HG02798 (cell line): ENCODE data around the gene MRPL28.
"Not testable (repeated sequence)": the region's sequence is repeated elsewhere in the genome, so short reads cannot be mapped to it uniquely, and the experiment has no call there.

Experiments
- ATAC-seq: cut with Tn5 transposase; IDR thresholded peaks from one replicate; pipeline ENCODE4 v1.9.1; 2021; ENCODE audit warnings: mild to moderate bottlenecking; ENCODE audit not compliant: unreplicated experiment, poor library complexity

MRPL28 gene

GRCh38 chr16:345772-346171 is 24.6 kb downstream of the MRPL28 start:
- ATAC-seq = no peak

GRCh38 chr16:342455-343213 is 27.7 kb downstream of the MRPL28 start:
- ATAC-seq = no peak

DNA sequence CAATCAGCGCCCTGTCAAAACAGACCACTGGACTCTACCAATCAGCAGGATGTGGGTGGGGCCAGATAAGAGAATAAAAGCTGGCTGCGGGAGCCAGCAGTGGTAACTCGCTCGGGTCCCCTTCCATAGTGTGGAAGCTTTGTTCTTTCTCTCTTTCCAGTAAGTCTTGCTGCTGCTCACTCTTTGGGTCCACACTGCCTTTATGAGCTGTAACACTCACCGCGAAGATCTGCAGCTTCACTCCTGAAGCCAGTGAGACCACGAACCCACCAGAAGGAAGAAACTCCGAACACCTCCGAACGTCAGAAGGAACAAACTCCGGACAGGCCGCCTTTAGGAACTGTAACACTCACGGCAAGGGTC is 28.4 kb downstream of the MRPL28 start:
- not testable (repeated sequence) for ATAC-seq

- ATAC-seq = not testable (repeated sequence)
Observed at GRCh38 chr16:341095-341973, 29.0 kb downstream of the MRPL28 start.

DNA sequence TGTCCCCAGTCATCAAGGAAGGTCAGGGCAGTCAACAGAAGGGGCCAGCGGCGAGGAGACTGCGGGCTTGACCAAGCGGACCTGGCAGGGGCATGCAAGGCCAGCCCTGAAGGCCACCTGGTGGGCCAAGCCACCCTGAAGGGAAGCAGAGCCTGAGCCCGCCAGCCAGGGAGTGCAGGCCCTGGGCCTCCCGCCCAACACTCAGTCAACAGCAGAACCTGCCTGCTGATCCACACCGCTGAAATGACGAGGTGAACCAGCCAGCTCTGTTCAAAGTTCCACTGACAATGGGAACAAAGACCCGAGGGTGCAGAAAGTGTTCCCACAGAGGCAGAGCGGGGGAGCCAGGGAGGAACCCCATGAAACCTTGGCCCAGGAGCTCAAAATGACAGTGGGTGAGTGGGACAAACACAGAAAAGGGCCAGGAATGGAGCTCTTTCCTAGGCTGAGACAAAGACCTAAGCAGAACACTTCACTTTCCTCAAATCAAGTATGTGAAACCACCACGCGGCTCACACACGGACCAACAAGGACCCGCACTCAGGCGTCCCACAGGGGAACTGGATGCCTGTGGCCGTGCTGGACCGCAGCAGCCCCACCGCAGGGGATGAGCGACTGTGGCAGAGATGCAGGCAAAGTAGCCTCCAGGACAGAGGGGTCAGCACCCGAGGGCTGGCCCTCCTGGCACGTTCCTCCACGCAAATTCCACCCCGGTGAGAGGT is 29.8 kb downstream of the MRPL28 start:
- no peak for ATAC-seq

DNA sequence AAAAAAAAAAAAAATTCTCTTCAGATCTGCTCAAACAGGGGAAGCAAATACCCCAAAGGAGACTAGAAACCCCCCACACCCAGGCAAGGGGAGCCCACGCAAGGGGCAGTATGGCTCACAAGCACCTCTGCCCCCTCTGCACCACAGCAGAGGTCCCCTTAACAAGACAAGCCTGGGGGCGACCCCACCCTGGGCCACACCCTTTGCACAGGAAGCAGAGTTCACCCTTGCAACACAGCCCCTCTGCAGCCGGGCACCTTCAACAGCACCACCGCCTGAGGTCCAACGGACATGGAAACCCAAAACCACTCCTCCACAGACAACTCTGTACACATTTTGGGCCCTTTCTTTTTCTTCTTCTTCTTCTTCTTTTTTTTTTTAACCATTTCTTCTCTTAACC is 30.7 kb downstream of the MRPL28 start:
- ATAC-seq = no peak

- ATAC-seq = no peak
Observed at GRCh38 chr16:337975-338575, 32.3 kb downstream of the MRPL28 start.

GRCh38 chr16:337437-337836 is 32.9 kb downstream of the MRPL28 start:
- no peak for ATAC-seq

- ATAC-seq = no peak
Observed at GRCh38 chr16:336269-336668, 34.1 kb downstream of the MRPL28 start.

DNA sequence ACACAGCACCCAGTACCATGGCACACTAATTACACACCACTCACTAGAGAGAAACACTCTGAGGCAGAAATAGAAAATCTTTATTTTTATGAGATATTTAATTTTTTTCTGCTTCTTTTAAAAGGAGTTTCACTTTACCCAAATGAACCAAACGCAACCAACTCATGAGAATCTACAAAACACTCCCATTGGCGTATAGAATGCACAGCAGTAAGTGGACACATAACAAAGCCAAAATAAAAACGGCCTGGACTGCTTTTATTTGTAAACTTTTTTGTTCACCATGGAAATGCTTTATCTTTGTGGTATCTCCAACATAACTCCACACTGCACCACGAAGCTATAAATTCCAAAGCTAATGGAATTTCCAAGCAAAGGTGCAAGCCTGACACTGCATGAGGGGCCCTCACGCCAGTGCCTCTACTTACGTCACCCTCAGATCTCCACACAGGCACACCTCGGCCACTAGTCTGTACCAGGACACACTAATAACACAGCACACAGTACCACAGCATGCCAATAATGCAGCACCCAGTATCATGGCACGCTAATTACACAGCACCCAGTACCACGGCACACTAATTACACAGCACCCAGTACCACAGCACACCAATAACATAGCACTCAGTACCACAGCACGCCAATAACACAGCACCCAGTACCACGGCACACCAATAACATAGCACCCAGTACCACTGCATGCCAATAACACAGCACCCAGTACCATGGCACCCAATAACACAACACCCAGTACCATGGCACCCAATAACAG is 35.3 kb downstream of the MRPL28 start:
- not testable (repeated sequence) for ATAC-seq

DNA sequence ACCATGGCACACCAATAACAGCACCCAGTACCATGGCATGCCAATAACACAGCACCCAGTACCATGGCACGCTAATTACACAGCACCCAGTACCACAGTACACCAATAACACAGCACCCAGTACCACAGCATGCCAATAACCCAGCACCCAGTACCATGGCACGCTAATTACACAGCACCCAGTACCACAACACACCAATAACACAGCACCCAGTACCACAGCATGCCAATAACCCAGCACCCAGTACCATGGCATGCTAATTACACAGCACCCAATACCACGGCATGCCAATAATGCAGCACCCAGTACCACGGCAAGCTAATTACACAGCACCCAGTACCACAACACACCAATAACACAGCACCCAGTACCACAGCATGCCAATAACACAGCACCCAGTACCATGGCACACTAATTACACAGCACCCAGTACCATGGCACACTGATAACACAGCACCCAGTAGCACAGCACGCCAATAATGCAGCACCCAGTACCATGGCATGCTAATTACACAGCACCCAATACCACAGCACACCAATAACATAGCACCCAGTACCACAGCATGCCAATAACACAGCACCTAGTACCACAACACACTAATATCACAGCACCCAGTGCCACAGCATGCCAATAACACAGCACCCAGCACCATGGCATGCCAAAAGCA is 36.0 kb downstream of the MRPL28 start:
- ATAC-seq = not testable (repeated sequence)

DNA sequence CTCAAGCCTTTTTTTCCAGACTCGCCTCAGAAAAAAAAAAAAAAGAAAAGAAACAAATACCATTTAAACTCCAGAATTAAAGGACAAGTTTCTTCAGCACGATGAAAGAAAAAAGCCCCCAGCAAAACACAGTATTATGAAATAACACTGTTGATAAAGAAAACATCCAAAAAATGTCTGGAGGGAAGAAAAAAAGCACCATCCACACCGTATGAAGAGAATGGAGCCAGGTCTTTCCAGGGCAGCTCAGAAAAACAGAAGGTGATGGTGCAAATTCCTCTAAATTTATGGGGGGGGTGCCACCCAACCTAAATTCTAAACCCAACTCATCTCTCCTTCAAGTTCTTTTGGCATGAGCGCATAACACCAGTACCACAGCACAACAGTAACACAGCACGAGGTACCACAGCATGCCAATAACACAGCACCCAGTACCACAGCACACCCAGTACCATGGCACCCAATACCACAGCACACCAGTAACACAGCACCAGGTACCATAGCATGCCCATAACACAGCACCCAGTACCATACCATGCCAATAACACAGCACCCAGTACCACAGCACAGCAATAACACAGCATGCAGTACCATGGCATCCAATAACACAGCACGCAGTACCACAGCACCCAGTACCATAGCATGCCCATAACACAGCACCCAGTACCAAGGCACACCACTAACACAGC is 36.8 kb downstream of the MRPL28 start:
- no peak for ATAC-seq

DNA sequence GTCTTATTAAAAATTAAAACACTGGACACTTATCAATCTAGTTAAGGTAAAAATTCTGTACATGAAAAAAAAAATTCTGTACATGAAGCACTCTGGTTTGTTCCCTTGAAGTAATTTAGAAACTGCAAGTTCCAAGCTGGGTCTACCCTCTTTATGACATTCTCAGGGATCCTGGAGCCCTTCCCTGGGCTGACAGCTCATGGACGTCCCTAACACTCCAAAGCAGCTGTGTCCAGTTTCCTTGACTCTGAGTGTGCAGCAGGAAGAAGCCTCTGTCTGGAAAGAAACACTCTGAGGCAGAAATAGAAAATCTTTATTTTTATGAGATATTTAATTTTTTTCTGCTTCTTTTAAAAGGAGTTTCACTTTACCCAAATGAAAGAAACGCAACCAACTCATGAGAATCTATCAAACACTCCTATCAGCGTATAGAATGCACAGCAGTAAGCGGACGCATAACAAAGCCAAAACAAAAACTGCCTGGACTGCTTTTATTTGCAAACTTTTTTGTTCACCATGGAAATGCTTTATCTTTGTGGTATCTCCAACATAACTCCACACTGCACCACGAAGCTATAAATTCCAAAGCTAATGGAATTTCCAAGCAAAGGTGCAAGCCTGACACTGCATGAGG is 39.0 kb downstream of the MRPL28 start:
- not testable (repeated sequence) for ATAC-seq

DNA sequence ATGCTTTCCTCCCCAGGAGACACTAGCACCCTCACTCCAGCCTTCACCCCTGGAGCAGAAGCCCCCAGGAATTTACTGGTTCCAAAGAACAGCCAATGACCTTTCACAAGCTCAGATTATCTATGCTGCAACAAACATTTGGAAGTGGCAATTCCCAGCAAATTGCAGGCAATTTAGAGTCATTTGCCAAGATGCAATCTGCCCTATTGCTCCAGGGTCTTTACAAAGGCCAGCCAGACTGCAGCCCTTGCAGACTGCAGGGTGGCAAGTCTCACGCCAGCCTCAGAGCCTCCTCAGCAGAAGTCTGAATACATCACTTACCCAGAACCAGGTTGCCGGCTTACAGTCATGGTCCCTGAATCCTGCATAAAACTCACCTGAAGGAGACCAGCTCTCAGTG is 39.6 kb downstream of the MRPL28 start:
- ATAC-seq = no peak

GRCh38 chr16:325375-326145 is 44.8 kb downstream of the MRPL28 start:
- ATAC-seq = no peak

DNA sequence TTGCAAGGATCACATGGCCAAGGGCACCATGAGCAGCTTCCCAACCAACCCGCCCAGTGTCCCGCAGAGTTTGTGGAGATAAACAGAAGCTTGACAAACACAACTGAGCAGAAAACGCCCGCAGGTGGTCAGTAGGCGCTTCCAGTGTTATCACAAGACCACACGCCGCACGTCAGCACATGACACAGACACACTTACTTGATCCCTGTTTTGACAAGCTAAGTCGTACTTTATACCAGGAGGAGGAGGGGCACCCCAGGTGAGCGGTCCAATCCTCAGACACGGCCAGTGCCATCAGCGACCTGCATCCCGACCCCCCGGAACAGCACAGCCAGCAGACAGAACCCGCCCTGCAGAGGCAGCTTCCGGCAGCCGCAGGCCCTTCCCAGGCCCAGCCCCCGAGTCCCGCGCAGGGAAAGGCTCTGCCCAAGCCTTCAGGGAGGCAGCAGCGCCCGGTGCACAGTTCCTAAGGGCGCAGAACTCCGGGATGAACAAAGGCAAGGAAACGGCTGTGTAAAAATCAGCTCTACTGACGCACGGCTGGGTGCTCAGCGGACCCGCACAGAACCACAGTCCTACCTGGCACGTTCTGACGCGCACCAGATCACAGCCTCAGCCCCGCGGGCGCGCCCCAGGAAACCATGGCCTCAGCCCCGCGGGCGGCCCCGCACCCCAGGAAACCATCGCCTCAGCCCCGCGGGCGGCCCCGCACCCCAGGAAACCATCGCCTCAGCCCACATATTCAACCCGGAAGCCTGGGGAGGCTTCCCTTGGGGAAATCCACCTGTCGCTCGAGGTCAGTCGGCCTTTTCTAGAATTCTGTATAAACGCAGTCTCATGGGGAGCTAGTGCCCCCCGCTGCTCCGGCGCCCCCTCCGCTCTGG is 45.6 kb downstream of the MRPL28 start:
- ATAC-seq = no peak

GRCh38 chr16:324201-324450 is 46.2 kb downstream of the MRPL28 start:
- ATAC-seq = no peak
